ENCODE results near the gene UNC5B. TPM values are rescaled to one million over a fixed set of nuclear protein-coding genes. Genes with fewer than 3 reads are reported as not detected.

Gene UNC5B
- total RNA-seq, 1 experiment from 2014 or later, result 80.5 TPM

GRCh38 chr10:71314028-71314693 is 101.8 kb downstream of the UNC5B start:
- TF ChIP-seq, protein P1, sequence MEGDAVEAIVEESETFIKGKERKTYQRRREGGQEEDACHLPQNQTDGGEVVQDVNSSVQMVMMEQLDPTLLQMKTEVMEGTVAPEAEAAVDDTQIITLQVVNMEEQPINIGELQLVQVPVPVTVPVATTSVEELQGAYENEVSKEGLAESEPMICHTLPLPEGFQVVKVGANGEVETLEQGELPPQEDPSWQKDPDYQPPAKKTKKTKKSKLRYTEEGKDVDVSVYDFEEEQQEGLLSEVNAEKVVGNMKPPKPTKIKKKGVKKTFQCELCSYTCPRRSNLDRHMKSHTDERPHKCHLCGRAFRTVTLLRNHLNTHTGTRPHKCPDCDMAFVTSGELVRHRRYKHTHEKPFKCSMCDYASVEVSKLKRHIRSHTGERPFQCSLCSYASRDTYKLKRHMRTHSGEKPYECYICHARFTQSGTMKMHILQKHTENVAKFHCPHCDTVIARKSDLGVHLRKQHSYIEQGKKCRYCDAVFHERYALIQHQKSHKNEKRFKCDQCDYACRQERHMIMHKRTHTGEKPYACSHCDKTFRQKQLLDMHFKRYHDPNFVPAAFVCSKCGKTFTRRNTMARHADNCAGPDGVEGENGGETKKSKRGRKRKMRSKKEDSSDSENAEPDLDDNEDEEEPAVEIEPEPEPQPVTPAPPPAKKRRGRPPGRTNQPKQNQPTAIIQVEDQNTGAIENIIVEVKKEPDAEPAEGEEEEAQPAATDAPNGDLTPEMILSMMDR (IDR thresholded peaks at IDR 0.05; ENCODE audit: unreplicated experiment), result peak; percentile 77
- H3K27ac Mint-ChIP-seq (ENCODE audit: low read depth, unreplicated experiment), result no peak overlapping the region
- H3K9me3 Mint-ChIP-seq (ENCODE audit: unreplicated experiment), result peaks cover 5% of the 10 kb centered on the region
- intact Hi-C loops (cut with micrococcal nuclease), result loop anchor here (1.0 to 10.0 kb wide), 5 partner anchors 256 to 731 kb away; no protein-coding TSS in a partner anchor
- CTCF ChIA-PET, result interaction anchor here (0.5 to 10.9 kb wide), 41 partner anchors 7 to 637 kb away, joined by 3 to 169 read pairs (median 4); no protein-coding TSS in a partner anchor
- no TSS peak for BruUV-seq (replicated peaks)
- peak; percentile 35 for DNase-seq (ENCODE audit: unreplicated experiment)
- peaks cover 11% of the 10 kb centered on the region for H3K4me1 Mint-ChIP-seq (ENCODE audit: insufficient read depth, unreplicated experiment)
- peaks cover 1% of the 10 kb centered on the region for H3K36me3 Mint-ChIP-seq (ENCODE audit: insufficient read depth, unreplicated experiment)
- H3K4me3 Mint-ChIP-seq (ENCODE audit: unreplicated experiment), result no peak overlapping the region
- H3K27me3 Mint-ChIP-seq (ENCODE audit: insufficient read depth, unreplicated experiment), result no peaks in the 10 kb centered on the region
- POLR2A ChIA-PET, result interaction anchor here (0.6 to 1.7 kb wide), 4 partner anchors 100 to 1745 kb away, joined by 3 to 4 read pairs (median 4); no protein-coding TSS in a partner anchor

DNA sequence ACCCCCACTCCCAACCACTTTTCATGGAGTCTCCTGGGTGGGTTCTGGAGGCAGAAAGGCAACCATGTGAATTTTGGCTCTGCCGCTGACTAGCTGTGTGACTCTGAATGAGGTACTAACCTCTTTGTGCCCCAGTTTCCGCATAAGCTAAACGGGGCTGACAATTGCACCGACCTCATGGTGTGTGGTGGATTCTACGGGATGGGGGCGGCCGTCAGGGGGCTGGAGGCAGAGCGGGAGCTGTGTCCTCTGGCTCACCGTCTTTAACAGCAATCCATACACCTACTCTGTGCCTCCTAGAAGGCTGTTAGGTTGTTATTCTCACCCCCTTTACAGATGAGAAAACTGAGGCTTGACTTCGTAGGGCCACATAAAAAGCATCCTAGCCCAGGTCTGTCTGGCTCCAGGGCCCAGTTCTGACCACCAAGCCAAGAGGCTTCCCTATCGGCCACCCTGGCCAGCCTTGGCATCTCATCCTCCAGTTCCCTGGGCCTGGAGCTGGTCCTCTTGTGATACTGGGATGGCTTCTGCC is 102.4 kb downstream of the UNC5B start:
- Mint-ChIP-seq H3K4me1 (ENCODE audit: insufficient read depth, unreplicated experiment) (peaks cover 11% of the 10 kb centered on the region), H3K4me3 (ENCODE audit: unreplicated experiment) (no peak overlapping the region), H3K27ac (ENCODE audit: low read depth, unreplicated experiment) (no peak overlapping the region), H3K27me3 (ENCODE audit: insufficient read depth, unreplicated experiment) (no peaks in the 10 kb centered on the region), H3K9me3 (ENCODE audit: unreplicated experiment) (peaks cover 5% of the 10 kb centered on the region), H3K36me3 (ENCODE audit: insufficient read depth, unreplicated experiment) (peaks cover 7% of the 10 kb centered on the region)
- no peak for DNase-seq (ENCODE audit: unreplicated experiment)
- intact Hi-C loops (cut with micrococcal nuclease), result loop anchor here (1.0 to 10.0 kb wide), 5 partner anchors 256 to 730 kb away; no protein-coding TSS in a partner anchor
- BruUV-seq (replicated peaks), result no TSS peak
- CTCF ChIA-PET, result interaction anchor here (0.5 to 10.9 kb wide), 33 partner anchors 8 to 933 kb away, joined by 3 to 169 read pairs (median 4); no protein-coding TSS in a partner anchor
- POLR2A ChIA-PET, result interaction anchor here (0.6 to 1.7 kb wide), 3 partner anchors 384 to 1745 kb away, joined by 3 to 4 read pairs (median 4); no protein-coding TSS in a partner anchor
- TF ChIP-seq, protein P1 (IDR thresholded peaks at IDR 0.05; ENCODE audit: unreplicated experiment), result no peak

DNA sequence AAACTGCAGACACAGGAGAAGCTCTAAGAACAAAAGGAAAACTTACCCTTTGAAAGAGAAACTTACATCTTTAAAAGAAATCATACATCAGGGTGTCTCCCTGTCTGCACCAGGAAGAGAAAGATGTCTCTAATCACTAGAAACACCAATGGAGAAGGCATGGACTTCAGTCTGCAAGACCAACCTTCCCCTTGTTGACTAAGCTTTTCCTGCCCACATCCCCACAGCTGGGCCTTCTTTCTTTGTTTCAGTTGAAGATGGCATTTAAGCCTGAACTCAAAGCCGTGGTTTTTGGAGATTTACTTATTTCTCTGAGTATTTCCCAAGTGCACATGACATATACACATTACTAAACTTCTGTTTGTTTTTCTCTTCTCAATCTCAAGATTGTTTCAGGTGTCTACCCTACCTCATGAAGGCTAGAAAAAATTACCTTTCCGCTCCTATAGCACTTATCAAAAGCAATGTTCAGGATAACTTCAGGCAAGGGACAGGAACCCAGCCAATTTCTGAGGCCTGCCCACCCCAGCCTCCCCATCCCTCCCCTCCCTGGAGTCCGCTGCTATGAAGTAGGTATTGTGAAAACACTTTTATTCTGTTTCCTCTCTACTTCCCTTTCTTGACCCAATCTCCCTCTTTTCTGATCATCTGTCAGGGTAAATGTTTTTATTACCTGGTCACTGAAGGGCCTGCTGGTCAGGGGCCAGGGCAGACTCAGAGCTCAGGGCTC is 103.9 kb downstream of the UNC5B start:
- Mint-ChIP-seq H3K27ac (ENCODE audit: low read depth, unreplicated experiment) (no peak overlapping the region), H3K27me3 (ENCODE audit: insufficient read depth, unreplicated experiment) (no peaks in the 10 kb centered on the region), H3K9me3 (ENCODE audit: unreplicated experiment) (peaks cover 5% of the 10 kb centered on the region), H3K4me1 (ENCODE audit: insufficient read depth, unreplicated experiment) (peaks cover 11% of the 10 kb centered on the region), H3K36me3 (ENCODE audit: insufficient read depth, unreplicated experiment) (peaks cover 7% of the 10 kb centered on the region), H3K4me3 (ENCODE audit: unreplicated experiment) (no peak overlapping the region)
- DNase-seq (ENCODE audit: unreplicated experiment), result no peak
- TF ChIP-seq, protein P1 (IDR thresholded peaks at IDR 0.05; ENCODE audit: unreplicated experiment), result no peak
- BruUV-seq (replicated peaks), result no TSS peak
- ChIA-PET CTCF (interaction anchor here (0.6 to 10.9 kb wide), 13 partner anchors 33 to 901 kb away, joined by 3 to 169 read pairs (median 3); no protein-coding TSS in a partner anchor), POLR2A (interaction anchor here (0.6 to 1.7 kb wide), 4 partner anchors 17 to 382 kb away, joined by 3 to 4 read pairs (median 4); no protein-coding TSS in a partner anchor)
- intact Hi-C loops (cut with micrococcal nuclease), result loop anchor here (10.0 kb wide), 2 partner anchors 579 to 729 kb away; no protein-coding TSS in a partner anchor

Measured in MCF 10A (cell line).